SH-SY5Y (cell line): ENCODE measurements around the gene PDIA5.

Experiments
- GATA2 ChIP-seq: IDR thresholded peaks from 2 replicates; pipeline ENCODE4 v1.6.1; 2011; ENCODE audit warnings: mild to moderate bottlenecking, low read depth, low read length
- GATA3 ChIP-seq: IDR thresholded peaks from 2 replicates; pipeline ENCODE4 v1.6.1; 2011; ENCODE audit warnings: low read depth, mild to moderate bottlenecking, low read length, moderate library complexity

GRCh38 chr3:123119388-123119787, 52.6 kb downstream of the PDIA5 start:
- TF ChIP-seq GATA2 (no peak), GATA3 (no peak)
